T-helper 2 cell treated with Interferon-gamma antibody and Interleukin-4, amounts not matched to agents 100 ng/mL and 5 ng/mL, for 36 hours (primary cell): Measurements from ENCODE around the gene PROSER3. TPM values are rescaled to one million over a fixed set of nuclear protein-coding genes. Genes with fewer than 3 reads are reported as not detected.
"Not testable (repeated sequence)": the region's sequence is repeated elsewhere in the genome, so short reads cannot be mapped to it uniquely, and the experiment has no call there.

Experiments used
- intact Hi-C: fragments of 100-400 bp; cut with micrococcal nuclease; formaldehyde crosslinking; loops from one replicate; pipeline ENCODE4 v1.15.1; 2023
- total RNA-seq: library from RNA; stranded (reverse); gene quantifications from 2 replicates; pipeline ENCODE4 v1.2.3, GENCODE V29; 2022

Gene PROSER3
- total RNA-seq, 1 donor from 2014 or later: 51.1 TPM

DNA sequence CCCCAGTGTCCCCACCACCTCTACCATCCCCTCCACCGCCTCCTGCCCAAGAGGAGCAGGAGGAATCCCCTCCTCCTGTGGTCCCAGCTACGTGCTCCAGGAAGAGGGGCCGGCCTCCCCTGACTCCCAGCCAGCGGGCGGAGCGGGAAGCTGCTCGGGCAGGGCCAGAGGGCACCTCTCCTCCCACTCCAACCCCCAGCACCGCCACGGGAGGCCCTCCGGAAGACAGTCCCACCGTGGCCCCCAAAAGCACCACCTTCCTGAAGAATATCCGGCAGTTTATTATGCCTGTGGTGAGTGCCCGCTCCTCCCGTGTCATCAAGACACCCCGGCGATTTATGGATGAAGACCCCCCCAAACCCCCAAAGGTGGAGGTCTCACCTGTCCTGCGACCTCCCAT lies 37.3 kb upstream of the PROSER3 start:
- intact Hi-C loops: no loop called here

DNA sequence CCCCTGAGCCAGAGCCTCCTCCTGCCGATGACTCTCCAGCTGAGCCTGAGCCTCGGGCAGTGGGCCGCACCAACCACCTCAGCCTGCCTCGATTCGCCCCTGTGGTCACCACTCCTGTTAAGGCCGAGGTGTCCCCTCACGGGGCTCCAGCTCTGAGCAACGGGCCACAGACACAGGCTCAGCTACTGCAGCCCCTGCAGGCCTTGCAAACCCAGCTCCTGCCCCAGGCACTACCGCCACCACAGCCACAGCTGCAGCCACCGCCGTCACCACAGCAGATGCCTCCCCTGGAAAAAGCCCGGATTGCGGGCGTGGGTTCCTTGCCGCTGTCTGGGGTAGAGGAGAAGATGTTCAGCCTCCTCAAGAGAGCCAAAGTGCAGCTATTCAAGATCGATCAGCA lies 36.6 kb upstream of the PROSER3 start:
- intact Hi-C loops: no loop called here

DNA sequence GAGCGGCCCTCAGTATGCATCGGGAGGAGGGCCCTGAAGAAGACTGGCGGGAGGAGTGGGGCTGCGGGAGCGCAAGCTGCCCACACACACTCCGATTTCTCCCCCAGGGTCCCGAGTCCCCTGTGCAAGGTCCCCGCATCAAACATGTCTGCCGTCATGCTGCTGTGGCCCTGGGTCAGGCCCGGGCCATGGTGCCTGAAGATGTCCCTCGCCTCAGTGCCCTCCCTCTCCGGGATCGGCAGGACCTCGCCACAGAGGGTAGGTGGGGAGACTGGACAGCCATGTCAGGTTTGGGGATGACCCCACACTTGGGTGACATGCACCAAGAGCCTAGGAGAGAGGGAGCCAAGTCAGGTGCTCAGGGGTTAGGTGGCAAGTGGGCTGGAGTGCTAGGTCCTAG lies 35.5 kb upstream of the PROSER3 start:
- intact Hi-C loops: no loop called here

DNA sequence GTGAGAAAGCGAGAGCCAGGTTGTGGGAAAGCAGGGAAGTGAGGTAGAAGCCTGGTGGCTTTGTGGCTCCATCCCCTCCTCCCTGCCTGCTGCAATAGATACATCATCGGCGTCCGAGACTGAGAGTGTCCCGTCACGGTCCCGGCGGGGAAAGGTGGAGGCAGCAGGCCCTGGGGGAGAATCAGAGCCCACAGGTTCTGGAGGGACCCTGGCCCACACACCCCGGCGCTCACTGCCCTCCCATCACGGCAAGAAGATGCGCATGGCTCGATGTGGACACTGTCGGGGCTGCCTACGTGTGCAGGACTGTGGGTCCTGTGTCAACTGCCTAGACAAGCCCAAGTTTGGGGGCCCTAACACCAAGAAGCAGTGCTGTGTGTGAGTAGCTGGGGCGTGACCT lies 35.1 kb upstream of the PROSER3 start:
- intact Hi-C loops: no loop called here

DNA sequence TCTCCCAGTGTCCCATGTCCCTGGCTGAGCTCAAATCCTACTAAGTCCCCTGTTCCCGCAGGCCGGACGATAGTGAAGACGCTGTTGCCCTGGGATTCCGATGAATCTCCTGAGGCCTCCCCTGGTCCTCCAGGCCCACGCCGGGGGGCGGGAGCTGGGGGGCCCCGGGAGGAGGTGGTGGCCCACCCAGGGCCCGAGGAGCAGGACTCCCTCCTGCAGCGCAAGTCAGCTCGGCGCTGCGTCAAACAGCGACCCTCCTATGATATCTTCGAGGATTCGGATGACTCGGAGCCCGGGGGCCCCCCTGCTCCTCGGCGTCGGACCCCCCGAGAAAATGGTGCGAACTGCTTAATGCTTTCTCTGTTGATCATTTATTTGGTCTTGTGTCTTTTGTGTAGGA lies 34.3 kb upstream of the PROSER3 start:
- intact Hi-C loops: no loop called here

DNA sequence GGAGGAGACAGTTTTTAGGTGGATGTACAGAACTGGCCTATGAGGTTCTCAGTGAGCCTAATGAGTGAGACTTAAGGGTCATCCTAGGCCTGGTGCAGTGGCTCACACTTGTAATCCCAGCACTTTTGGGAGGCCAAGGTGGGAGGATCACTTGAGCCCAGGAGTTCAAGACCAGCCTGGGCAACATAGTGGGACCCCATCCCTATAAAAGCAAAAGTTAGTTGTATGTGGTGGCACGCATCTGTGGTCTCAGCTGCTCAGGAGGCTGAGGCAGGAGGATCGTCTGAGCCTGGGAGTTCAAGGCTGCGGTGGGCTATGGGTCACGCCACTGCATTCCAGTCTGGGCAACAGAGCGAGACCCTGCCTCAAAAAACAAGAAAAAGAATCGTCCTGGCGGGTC lies 33.8 kb upstream of the PROSER3 start:
- intact Hi-C loops: not testable (repeated sequence)

DNA sequence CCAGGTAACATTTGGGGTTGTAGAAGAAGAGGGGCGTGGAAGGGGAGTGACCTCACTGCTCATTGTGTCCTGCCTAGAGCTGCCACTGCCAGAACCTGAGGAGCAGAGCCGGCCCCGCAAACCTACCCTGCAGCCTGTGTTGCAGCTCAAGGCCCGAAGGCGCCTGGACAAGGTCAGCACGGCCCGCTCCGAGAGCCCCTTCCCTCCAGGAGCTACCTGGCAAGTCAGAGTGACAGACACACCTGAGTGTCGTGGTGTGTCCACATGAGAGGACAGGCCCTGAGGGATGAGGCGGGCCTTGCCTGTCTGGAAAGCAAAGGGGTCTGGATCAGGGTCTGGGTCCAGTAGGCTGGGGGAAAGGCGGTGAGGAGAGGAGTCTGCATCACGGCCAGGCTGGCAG lies 33.4 kb upstream of the PROSER3 start:
- intact Hi-C loops: no loop called here

DNA sequence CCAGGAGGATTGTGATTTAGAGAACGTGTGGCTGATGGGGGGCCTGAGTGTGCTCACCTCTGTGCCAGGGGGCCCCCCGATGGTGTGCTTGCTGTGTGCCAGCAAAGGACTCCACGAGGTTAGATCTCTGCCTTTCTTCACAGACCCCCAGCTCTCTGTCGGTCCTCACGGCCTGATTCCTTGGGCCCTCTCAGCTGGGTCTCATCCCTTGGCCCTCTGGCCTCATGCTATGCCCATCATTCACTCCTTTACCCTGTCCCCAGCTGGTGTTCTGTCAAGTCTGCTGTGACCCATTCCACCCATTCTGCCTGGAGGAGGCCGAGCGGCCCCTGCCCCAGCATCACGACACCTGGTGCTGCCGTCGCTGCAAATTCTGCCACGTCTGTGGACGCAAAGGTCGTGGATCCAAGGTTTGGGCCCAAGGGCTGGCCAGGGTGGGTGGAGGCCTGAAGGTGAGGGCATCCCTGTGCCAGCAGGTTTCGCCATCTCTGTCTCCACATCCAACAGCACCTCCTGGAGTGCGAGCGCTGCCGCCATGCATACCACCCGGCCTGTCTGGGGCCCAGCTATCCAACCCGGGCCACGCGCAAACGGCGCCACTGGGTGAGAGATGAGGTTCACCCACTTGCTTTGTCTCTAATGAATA lies 32.6 kb upstream of the PROSER3 start:
- intact Hi-C loops: no loop called here

DNA sequence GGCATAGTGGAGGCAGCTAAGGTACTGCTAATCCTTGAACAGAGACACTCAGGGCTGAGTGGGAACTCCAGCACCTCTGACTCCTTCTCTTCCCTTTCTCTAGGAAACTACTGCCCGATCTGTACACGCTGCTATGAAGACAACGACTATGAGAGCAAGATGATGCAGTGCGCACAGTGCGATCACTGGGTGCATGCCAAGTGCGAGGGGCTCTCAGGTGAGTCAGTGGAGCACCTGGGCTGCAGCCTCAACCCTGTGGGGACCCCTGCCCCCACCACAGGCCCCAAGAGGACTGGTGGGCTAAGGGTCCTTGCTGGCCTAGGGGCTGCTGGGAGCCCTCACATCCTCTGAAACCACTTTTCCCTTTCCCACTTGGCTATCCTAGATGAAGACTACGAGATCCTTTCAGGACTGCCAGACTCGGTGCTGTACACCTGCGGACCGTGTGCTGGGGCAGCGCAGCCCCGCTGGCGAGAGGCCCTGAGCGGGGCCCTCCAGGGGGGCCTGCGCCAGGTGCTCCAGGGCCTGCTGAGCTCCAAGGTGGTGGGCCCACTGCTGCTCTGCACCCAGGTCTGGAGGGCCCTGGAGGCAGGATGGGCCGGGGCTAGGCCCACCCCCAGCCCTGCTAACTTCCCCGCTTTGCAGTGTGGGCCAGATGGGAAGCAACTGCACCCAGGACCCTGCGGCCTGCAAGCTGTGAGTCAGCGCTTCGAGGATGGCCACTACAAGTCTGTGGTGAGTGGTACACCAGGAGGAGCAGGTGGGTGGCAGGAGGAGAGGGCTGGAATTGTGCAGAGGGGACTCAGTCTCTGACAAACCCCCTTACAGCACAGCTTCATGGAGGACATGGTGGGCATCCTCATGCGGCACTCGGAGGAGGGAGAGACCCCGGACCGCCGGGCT lies 30.7 kb upstream of the PROSER3 start:
- intact Hi-C loops: no loop called here

DNA sequence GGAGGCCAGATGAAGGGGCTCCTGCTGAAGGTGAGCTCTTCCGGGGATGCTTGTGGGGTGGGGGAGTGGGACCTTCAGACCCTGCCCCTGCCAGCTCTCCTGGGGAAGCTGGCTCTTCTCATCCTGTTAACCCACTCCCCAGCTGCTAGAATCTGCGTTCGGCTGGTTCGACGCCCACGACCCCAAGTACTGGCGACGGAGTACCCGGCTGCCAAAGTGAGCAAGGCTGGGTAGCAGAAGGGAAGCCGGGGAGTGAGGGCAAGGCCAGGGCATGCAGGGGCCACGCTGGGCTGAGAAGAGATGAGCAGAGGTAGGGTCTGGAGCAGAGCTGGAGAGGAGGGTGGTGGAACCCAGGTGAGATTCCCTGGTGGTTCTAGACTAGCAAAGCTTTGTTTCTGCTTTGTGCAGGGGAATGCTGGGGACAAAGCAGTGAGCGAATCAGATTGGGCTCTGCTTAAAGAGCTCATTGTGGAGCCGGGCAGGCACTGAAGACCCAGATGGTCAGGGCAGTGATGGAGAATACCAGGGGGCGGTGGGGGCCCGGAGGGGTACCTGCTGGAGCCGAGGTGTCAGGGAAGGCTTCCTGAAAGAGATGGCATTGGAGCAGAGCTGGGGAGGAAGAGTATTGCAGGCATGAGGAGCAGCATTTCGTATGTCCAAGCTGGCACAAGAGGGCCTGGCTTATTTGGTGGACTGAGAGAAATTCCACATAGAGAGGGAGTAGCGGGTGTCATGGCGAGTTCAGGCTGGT lies 29.8 kb upstream of the PROSER3 start:
- intact Hi-C loops: no loop called here

DNA sequence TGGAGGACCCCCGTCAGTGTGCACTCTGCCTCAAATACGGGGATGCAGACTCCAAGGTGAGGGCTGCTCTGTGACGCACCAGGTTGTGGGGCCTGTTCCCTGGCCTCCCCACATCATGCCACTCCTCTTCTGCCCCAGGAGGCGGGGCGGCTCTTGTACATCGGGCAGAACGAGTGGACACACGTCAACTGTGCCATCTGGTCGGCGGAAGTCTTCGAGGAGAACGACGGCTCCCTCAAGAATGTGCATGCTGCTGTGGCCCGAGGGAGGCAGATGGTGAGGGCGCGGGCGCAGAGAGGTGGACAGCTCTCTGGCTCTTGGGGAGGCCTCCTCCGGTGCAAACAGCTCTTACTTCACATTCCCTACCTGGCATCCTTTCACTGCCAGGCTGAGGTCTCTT lies 29.0 kb upstream of the PROSER3 start:
- intact Hi-C loops: no loop called here

DNA sequence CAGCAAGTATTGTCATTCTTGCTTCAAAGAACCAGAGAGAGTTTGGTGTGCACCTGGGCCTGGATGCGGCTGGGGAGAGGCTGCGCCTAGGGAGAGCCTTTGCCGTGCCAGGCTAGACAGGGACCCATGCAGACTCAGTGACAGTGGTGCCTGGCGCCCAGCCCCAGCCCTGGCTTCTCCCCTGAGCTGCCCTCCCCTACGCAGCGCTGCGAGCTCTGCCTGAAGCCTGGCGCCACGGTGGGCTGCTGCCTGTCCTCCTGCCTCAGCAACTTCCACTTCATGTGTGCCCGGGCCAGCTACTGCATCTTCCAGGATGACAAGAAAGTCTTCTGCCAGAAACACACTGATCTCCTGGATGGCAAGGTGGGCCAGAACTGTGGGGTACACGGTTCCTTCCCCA lies 28.2 kb upstream of the PROSER3 start:
- intact Hi-C loops: no loop called here

DNA sequence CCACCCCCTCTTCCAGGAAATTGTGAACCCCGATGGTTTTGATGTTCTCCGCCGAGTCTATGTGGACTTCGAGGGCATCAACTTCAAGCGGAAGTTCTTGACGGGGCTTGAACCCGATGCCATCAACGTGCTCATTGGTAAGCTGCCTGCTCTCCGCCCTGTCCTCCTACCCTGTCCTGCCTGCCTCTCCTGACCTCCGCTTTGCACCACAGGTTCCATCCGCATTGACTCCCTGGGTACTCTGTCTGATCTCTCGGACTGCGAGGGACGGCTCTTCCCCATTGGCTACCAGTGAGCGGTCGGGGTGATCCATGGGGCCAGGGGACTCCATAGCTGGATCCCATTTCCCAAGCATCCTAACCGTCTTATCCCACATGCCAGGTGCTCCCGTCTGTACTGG lies 27.6 kb upstream of the PROSER3 start:
- intact Hi-C loops: no loop called here

DNA sequence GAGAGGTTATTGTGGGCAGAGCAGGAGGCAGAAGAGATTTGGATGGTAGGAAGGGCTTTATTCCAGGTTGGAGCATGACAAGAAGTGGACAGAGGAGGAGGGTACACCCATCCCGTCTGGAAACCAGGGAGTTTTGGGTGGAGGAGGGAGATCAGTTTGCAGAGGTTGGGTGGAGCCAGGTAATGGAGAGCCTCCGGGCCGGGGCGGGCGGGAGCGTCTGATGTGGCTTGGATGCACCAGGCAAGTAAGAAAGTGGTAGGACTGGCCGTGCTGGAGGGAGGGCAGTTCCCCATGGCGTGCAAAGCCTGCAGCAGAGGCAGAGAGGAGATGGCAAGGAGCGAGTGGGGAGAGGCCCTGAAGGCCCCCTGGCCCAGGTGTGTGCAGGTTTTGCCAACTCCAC lies 26.6 kb upstream of the PROSER3 start:
- intact Hi-C loops: no loop called here

DNA sequence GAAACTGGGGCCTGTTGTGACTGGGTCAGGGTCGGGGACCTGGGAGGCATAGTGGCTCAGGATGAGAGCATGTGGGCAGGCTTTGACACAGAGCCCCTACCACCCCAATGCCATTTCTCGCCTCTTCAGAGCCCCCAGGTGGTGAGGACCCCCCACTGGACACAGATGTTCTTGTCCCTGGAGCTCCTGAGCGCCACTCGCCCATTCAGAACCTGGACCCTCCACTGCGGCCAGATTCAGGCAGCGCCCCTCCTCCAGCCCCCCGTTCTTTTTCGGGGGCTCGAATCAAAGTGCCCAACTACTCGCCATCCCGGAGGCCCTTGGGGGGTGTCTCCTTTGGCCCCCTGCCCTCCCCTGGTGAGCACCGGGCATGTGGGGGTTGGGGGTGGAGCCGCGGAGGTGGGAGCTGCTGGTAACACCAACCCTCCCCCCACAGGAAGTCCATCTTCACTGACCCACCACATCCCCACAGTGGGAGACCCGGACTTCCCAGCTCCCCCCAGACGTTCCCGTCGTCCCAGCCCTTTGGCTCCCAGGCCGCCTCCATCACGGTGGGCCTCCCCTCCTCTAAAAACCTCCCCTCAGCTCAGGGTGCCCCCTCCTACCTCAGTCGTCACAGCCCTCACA lies 26.1 kb upstream of the PROSER3 start:
- intact Hi-C loops: no loop called here

DNA sequence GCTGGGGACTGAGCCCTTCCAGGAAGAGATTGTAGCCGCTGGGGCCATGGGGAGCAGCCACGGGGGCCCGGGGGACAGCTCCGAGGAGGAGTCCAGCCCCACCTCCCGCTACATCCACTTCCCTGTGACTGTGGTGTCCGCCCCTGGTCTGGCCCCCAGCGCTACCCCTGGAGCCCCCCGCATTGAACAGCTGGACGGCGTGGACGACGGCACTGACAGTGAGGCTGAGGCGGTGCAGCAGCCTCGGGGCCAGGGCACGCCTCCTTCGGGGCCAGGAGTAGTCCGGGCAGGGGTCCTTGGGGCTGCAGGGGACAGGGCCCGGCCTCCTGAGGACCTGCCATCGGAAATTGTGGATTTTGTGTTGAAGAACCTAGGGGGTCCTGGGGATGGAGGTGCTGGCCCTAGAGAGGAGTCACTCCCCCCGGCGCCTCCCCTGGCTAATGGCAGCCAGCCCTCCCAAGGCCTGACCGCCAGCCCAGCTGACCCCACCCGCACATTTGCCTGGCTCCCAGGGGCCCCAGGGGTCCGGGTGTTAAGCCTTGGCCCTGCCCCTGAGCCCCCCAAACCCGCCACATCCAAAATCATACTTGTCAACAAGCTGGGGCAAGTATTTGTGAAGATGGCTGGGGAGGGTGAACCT lies 25.3 kb upstream of the PROSER3 start:
- intact Hi-C loops: no loop called here

DNA sequence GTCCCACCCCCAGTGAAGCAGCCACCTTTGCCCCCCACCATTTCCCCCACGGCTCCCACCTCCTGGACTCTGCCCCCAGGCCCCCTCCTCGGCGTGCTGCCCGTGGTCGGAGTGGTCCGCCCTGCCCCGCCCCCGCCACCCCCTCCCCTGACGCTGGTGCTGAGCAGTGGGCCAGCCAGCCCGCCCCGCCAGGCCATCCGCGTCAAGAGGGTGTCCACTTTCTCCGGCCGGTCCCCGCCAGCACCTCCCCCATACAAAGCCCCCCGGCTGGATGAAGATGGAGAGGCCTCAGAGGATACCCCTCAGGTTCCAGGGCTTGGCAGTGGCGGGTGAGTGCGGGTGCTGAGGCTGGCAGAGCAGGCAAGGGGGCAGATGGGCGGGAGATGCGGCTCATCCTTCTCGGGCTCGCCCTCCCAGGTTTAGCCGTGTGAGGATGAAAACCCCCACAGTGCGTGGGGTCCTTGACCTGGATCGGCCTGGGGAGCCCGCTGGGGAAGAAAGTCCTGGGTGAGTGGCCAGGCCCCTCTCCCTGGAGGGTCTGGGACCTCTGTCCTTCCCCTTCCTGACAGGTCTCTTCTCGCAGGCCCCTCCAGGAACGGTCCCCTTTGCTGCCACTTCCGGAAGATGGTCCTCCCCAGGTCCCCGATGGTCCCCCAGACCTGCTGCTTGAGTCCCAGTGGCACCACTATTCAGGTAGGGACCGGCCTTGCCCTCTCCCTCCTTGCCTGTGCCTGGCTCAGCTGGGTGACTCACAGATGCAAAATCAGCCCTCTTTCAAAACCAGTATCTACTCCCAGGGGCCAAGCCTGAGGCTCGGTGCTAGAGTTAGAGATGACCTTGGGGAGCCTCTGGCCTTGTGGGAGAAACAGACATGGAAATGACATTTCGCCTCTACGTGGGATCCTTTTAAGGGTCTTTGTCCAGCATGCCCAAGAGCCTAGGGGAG lies 24.5 kb upstream of the PROSER3 start:
- intact Hi-C loops: no loop called here

DNA sequence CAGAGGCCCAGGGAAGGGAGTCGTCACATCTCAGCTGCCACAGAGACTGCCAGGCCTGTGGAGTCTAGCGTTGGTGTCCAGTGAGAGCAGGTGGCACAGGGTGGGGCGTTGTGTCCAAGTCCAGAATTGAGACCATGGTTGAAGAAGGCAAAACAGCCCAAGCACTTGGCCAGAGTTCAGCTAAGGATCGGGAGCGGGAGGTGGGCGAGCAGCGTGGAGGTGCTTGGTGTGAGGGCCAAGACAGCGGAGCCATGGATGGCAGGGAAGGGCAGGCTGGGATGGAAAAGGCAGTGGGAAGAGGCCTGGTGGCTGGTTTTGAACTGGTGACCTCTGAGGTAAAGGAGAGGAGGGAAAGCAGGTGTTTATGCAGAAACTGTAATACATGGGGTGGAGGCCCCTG lies 23.7 kb upstream of the PROSER3 start:
- intact Hi-C loops: no loop called here

DNA sequence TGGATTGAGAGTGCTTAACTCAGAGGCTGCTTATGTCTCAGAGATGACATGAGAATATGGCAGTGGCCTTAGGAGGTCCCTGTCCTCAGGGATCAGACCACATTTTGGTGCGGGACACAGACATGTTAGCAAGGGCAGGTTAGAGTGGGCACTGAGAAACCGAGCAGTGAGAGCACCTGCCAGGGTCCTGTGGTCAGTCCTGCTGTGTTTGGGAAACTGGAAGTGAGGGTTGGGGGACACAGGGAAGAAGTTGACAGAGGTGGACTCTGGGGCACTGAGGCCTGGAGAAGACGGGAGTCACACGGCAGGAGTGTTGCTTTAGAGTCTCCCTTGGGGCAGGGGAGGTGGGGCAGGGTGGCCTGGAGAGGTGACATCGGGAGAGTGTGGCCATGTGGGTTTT lies 23.1 kb upstream of the PROSER3 start:
- intact Hi-C loops: no loop called here
